ENCODE measurements around the gene EIF4E2.

The EIF4E2 gene

GRCh38 chr2:232506709-232507108, 43.8 kb upstream of the EIF4E2 start:
- H3K23ac ChIP-seq (ENCODE audit: low read length in 2 of 2) = no peak overlapping the region
- no peak overlapping the region for H4K91ac ChIP-seq (ENCODE audit: low read length)
- no peak overlapping the region for H3K4me2 ChIP-seq (ENCODE audit: low read length, poor library complexity, severe bottlenecking)
- no peaks in the 10 kb centered on the region for H3K79me1 ChIP-seq (replicated peaks; ENCODE audit: low read length, poor library complexity, severe bottlenecking)
- no peak overlapping the region for H4K8ac ChIP-seq (ENCODE audit: low read length)
- H3K14ac ChIP-seq (ENCODE audit: low read length in 2 of 2) = no peak overlapping the region
- peaks cover 13% of the 10 kb centered on the region for H3K4me1 ChIP-seq (ENCODE audit: control insufficient read depth, insufficient read depth, low read depth, low read length)
- no peak overlapping the region for H3K4me3 ChIP-seq (ENCODE audit: insufficient read depth in 1 of 2, low read depth in 1 of 2, low read length in 2 of 2)
- H2BK12ac ChIP-seq (ENCODE audit: low read length in 2 of 2) = no peak overlapping the region
- no peak overlapping the region for H2BK15ac ChIP-seq (ENCODE audit: low read depth, poor library complexity, severe bottlenecking)
- H3K27ac ChIP-seq (ENCODE audit: low read length, poor library complexity, severe bottlenecking) = no peak overlapping the region
- H3K9ac ChIP-seq (ENCODE audit: low read length) = no peak overlapping the region
- no peak overlapping the region for H2BK5ac ChIP-seq (ENCODE audit: low read depth, low read length, poor library complexity, severe bottlenecking)
- no peak overlapping the region for H2AK5ac ChIP-seq (ENCODE audit: low read length, severe bottlenecking)
- no peak overlapping the region for H3K18ac ChIP-seq (ENCODE audit: low read depth in 1 of 2, low read length in 2 of 2)
- WGBS = 73% methylated on average over 4 of the region's 4 CpGs
- H3K4ac ChIP-seq (ENCODE audit: low read depth in 1 of 2, low read length in 2 of 2) = no peak overlapping the region
- no peaks in the 10 kb centered on the region for H3K9me3 ChIP-seq (ENCODE audit: control insufficient read depth, low read length)
- H3K36me3 ChIP-seq (ENCODE audit: control insufficient read depth in 1 of 2, insufficient read depth in 2 of 2, low read depth in 1 of 2, low read length in 2 of 2) = no peaks in the 10 kb centered on the region
- DNase-seq = no peak
- H2AFZ ChIP-seq (ENCODE audit: low read depth, low read length) = no peak overlapping the region
- H3K27me3 ChIP-seq (ENCODE audit: control insufficient read depth in 1 of 2, insufficient read depth in 1 of 2, low read length in 2 of 2) = peaks cover 69 to 79% of the 10 kb centered on the region in 2 experiments
- no peak overlapping the region for H2BK120ac ChIP-seq (ENCODE audit: low read depth, low read length)

- no peak overlapping the region for H3K9ac ChIP-seq (ENCODE audit: low read length)
- WGBS = 81% methylated on average over 7 of the region's 7 CpGs
- H3K27ac ChIP-seq (ENCODE audit: low read length, poor library complexity, severe bottlenecking) = no peak overlapping the region
These were observed 42.2 kb upstream of the EIF4E2 start for GRCh38 chr2:232508251-232508650.

DNA sequence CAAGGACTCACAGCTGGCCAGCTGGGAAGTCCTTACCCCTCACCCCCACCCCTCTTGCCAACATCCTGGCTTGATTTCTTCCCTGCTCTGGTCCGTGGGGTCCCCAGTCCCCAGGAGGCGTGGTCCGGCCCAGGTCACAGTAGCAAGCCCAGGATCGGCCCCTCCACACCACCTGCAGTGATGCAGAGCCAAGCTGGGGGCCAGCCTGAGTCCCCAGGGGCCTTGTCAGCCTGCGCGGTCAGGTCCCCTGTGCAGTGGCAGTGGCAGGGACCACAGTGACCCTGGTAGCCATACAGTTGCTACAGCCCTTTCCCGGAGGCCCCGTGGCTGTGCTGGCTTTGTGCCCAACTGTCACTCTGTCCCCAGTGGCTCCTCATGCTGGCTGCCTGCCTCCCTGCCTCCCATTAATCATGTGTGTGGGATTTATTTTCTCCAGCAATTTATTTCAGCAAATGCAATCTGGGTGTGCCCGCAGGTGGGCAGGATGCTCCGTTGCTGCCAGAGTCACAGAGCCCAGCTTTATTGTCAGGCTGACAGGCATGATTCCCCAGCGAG, 39.1 kb upstream of the EIF4E2 start:
- H4K8ac ChIP-seq (ENCODE audit: low read length) = no peak overlapping the region
- no peak overlapping the region for H3K4ac ChIP-seq (ENCODE audit: low read depth in 1 of 2, low read length in 2 of 2)
- no peak overlapping the region for H2AK5ac ChIP-seq (ENCODE audit: low read length, severe bottlenecking)
- no peaks in the 10 kb centered on the region for H3K9me3 ChIP-seq (ENCODE audit: control insufficient read depth, low read length)
- no peak overlapping the region for H3K27ac ChIP-seq (ENCODE audit: low read length, poor library complexity, severe bottlenecking)
- H3K9ac ChIP-seq (ENCODE audit: low read length) = no peak overlapping the region
- no peak overlapping the region for H2BK15ac ChIP-seq (ENCODE audit: low read depth, poor library complexity, severe bottlenecking)
- no peak overlapping the region for H2BK5ac ChIP-seq (ENCODE audit: low read depth, low read length, poor library complexity, severe bottlenecking)
- no peaks in the 10 kb centered on the region for H3K4me1 ChIP-seq (ENCODE audit: control insufficient read depth, insufficient read depth, low read depth, low read length)
- H3K4me3 ChIP-seq (ENCODE audit: insufficient read depth in 1 of 2, low read depth in 1 of 2, low read length in 2 of 2) = no peak overlapping the region
- no peak for DNase-seq
- H3K23ac ChIP-seq (ENCODE audit: low read length in 2 of 2) = no peak overlapping the region
- no peak overlapping the region for H2AFZ ChIP-seq (ENCODE audit: low read depth, low read length)
- H2BK120ac ChIP-seq (ENCODE audit: low read depth, low read length) = no peak overlapping the region
- H3K18ac ChIP-seq (ENCODE audit: low read depth in 1 of 2, low read length in 2 of 2) = no peak overlapping the region
- H3K4me2 ChIP-seq (ENCODE audit: low read length, poor library complexity, severe bottlenecking) = no peak overlapping the region
- WGBS = 78% methylated on average over 11 of the region's 11 CpGs
- no peaks in the 10 kb centered on the region for H3K36me3 ChIP-seq (ENCODE audit: control insufficient read depth in 1 of 2, insufficient read depth in 2 of 2, low read depth in 1 of 2, low read length in 2 of 2)
- H3K27me3 ChIP-seq (ENCODE audit: control insufficient read depth in 1 of 2, insufficient read depth in 1 of 2, low read length in 2 of 2) = peaks cover 71 to 73% of the 10 kb centered on the region in 2 experiments
- no peaks in the 10 kb centered on the region for H3K79me1 ChIP-seq (replicated peaks; ENCODE audit: low read length, poor library complexity, severe bottlenecking)
- H2BK12ac ChIP-seq (ENCODE audit: low read length in 2 of 2) = no peak overlapping the region
- no peak overlapping the region for H4K91ac ChIP-seq (ENCODE audit: low read length)
- no peak overlapping the region for H3K14ac ChIP-seq (ENCODE audit: low read length in 2 of 2)

More at GRCh38 chr2:232508251-232508650, 42.2 kb upstream of the EIF4E2 start:
- no peak overlapping the region for H2BK15ac ChIP-seq (ENCODE audit: low read depth, poor library complexity, severe bottlenecking)
- peaks cover 4% of the 10 kb centered on the region for H3K4me1 ChIP-seq (ENCODE audit: control insufficient read depth, insufficient read depth, low read depth, low read length)
- no peaks in the 10 kb centered on the region for H3K79me1 ChIP-seq (replicated peaks; ENCODE audit: low read length, poor library complexity, severe bottlenecking)
- H2BK5ac ChIP-seq (ENCODE audit: low read depth, low read length, poor library complexity, severe bottlenecking) = no peak overlapping the region
- H4K91ac ChIP-seq (ENCODE audit: low read length) = no peak overlapping the region
- H3K18ac ChIP-seq (ENCODE audit: low read depth in 1 of 2, low read length in 2 of 2) = no peak overlapping the region
- H2AK5ac ChIP-seq (ENCODE audit: low read length, severe bottlenecking) = no peak overlapping the region
- H3K4me2 ChIP-seq (ENCODE audit: low read length, poor library complexity, severe bottlenecking) = no peak overlapping the region
- H2AFZ ChIP-seq (ENCODE audit: low read depth, low read length) = no peak overlapping the region
- H3K4me3 ChIP-seq (ENCODE audit: insufficient read depth in 1 of 2, low read depth in 1 of 2, low read length in 2 of 2) = no peak overlapping the region
- no peak overlapping the region for H2BK12ac ChIP-seq (ENCODE audit: low read length in 2 of 2)
- H2BK120ac ChIP-seq (ENCODE audit: low read depth, low read length) = no peak overlapping the region
- H3K4ac ChIP-seq (ENCODE audit: low read depth in 1 of 2, low read length in 2 of 2) = no peak overlapping the region
- H3K36me3 ChIP-seq (ENCODE audit: control insufficient read depth in 1 of 2, insufficient read depth in 2 of 2, low read depth in 1 of 2, low read length in 2 of 2) = no peaks in the 10 kb centered on the region
- no peaks in the 10 kb centered on the region for H3K9me3 ChIP-seq (ENCODE audit: control insufficient read depth, low read length)
- H3K27me3 ChIP-seq (ENCODE audit: control insufficient read depth in 1 of 2, insufficient read depth in 1 of 2, low read length in 2 of 2) = peaks cover 74 to 81% of the 10 kb centered on the region in 2 experiments
- no peak overlapping the region for H3K14ac ChIP-seq (ENCODE audit: low read length in 2 of 2)
- H4K8ac ChIP-seq (ENCODE audit: low read length) = no peak overlapping the region
- H3K23ac ChIP-seq (ENCODE audit: low read length in 2 of 2) = no peak overlapping the region
- DNase-seq = no peak

DNA sequence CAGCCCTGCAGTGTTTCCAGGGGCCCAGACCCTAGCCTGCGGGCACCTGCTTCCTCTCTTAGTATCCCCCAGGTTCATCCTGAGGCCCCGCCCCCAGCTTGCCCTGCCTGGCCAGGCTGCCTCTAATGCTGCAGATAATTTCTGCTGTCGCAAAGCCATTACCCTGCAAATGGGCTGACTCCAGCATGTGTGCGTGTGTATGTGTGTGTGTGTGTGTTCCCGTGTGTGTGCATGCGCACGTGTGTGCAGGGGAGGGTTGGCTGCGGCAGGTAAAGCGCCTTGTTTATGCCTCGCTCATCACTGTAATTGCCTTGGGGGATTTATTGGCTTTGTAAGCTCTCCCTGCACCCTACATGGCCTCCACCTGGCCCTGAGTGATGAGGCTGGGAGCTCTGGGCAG, 37.9 kb upstream of the EIF4E2 start:
- Histone ChIP-seq H4K91ac (ENCODE audit: low read length) (no peak overlapping the region), H3K4ac (ENCODE audit: low read depth in 1 of 2, low read length in 2 of 2) (no peak overlapping the region), H3K36me3 (ENCODE audit: control insufficient read depth in 1 of 2, insufficient read depth in 2 of 2, low read depth in 1 of 2, low read length in 2 of 2) (no peaks in the 10 kb centered on the region), H3K27ac (ENCODE audit: low read length, poor library complexity, severe bottlenecking) (no peak overlapping the region), H2BK120ac (ENCODE audit: low read depth, low read length) (no peak overlapping the region), H3K79me1 (replicated peaks; ENCODE audit: low read length, poor library complexity, severe bottlenecking) (no peaks in the 10 kb centered on the region), H3K9me3 (ENCODE audit: control insufficient read depth, low read length) (no peaks in the 10 kb centered on the region), H3K23ac (ENCODE audit: low read length in 2 of 2) (no peak overlapping the region), H3K4me2 (ENCODE audit: low read length, poor library complexity, severe bottlenecking) (no peak overlapping the region), H4K8ac (ENCODE audit: low read length) (no peak overlapping the region), H2AK5ac (ENCODE audit: low read length, severe bottlenecking) (no peak overlapping the region), H2AFZ (ENCODE audit: low read depth, low read length) (no peak overlapping the region), H3K4me3 (ENCODE audit: insufficient read depth in 1 of 2, low read depth in 1 of 2, low read length in 2 of 2) (no peak overlapping the region), H3K4me1 (ENCODE audit: control insufficient read depth, insufficient read depth, low read depth, low read length) (no peaks in the 10 kb centered on the region), H3K27me3 (ENCODE audit: control insufficient read depth in 1 of 2, insufficient read depth in 1 of 2, low read length in 2 of 2) (peaks cover 70 to 71% of the 10 kb centered on the region in 2 experiments), H2BK15ac (ENCODE audit: low read depth, poor library complexity, severe bottlenecking) (no peak overlapping the region), H2BK12ac (ENCODE audit: low read length in 2 of 2) (no peak overlapping the region), H3K18ac (ENCODE audit: low read depth in 1 of 2, low read length in 2 of 2) (no peak overlapping the region), H3K9ac (ENCODE audit: low read length) (no peak overlapping the region), H3K14ac (ENCODE audit: low read length in 2 of 2) (peak overlapping the region in 1 of 2 experiments; percentile 1), H2BK5ac (ENCODE audit: low read depth, low read length, poor library complexity, severe bottlenecking) (no peak overlapping the region)
- DNase-seq = no peak
- 76% methylated on average over 10 of the region's 10 CpGs for WGBS

Data from mesenchymal stem cell (in vitro differentiated cells and primary cell).